Keratinocyte (primary cell): ENCODE data around the gene CAMK2G. TPM values are rescaled to one million over a fixed set of nuclear protein-coding genes. Genes with fewer than 3 reads are reported as not detected.
"Not testable (repeated sequence)": the region's sequence is repeated elsewhere in the genome, so short reads cannot be mapped to it uniquely, and the experiment has no call there.

Experiments
- DNase-seq: peaks from one replicate; pipeline ENCODE4 v3.0.0-alpha.2; 2011; ENCODE audit warnings: low read depth, missing footprints, low spot score
- FAIRE-seq: peaks from 2 replicates; lab custom pipeline; 2011; peaks lifted over from hg19 to GRCh38; lab: Jason Lieb, UNC
- H2AFZ ChIP-seq: 2 replicates; pipeline ENCODE4 v1.6.0; 2012; ENCODE audit warnings: low read length, control low read depth, inconsistent platforms; ENCODE audit not compliant: control insufficient read depth
- H3K27ac ChIP-seq: 2 replicates; pipeline ENCODE4 v1.5.1; 2011; ENCODE audit warnings: low read length; ENCODE audit not compliant: control insufficient read depth, insufficient read depth
- H3K27me3 ChIP-seq: 3 replicates; pipeline ENCODE4 v1.6.0; 2011; ENCODE audit warnings: low read length; ENCODE audit not compliant: control insufficient read depth, insufficient read depth; ENCODE audit errors: extremely low read depth
- H3K36me3 ChIP-seq, 2 experiments: 2 replicates in 1 of 2; 3 replicates in 1 of 2; pipeline ENCODE4 v1.5.1; 2011; ENCODE audit warnings: low read length in 2 of 2, mild to moderate bottlenecking in 1 of 2; ENCODE audit not compliant: control insufficient read depth in 2 of 2, insufficient read depth in 2 of 2; ENCODE audit errors: extremely low read depth in 1 of 2
- H3K4me1 ChIP-seq: 3 replicates; pipeline ENCODE4 v1.5.1; 2011; ENCODE audit warnings: low read length; ENCODE audit not compliant: control insufficient read depth, insufficient read depth; ENCODE audit errors: extremely low read depth
- H3K4me2 ChIP-seq: 3 replicates; pipeline ENCODE4 v1.6.0; 2011; ENCODE audit warnings: low read depth, low read length; ENCODE audit not compliant: control insufficient read depth, insufficient read depth; ENCODE audit errors: extremely low read depth
- H3K4me3 ChIP-seq, 3 experiments: fragments of 200-600 bp in 1 of 3; sonication (generic) in 1 of 3; 2 replicates in 2 of 3; 3 replicates in 1 of 3; pipeline ENCODE4 v1.5.1; 2011 to 2016; ENCODE audit warnings: low read length in 3 of 3, mild to moderate bottlenecking in 3 of 3, control low read depth in 2 of 3, inconsistent platforms in 1 of 3, low read depth in 1 of 3, mixed read lengths in 1 of 3, mixed run types in 1 of 3, moderate library complexity in 1 of 3; ENCODE audit not compliant: control insufficient read depth in 2 of 3, insufficient read depth in 2 of 3; ENCODE audit errors: extremely low read depth in 1 of 3
- H3K79me2 ChIP-seq: 2 replicates; pipeline ENCODE4 v1.6.0; 2012; ENCODE audit warnings: low read length; ENCODE audit not compliant: control insufficient read depth, insufficient read depth
- H3K9ac ChIP-seq: 3 replicates; pipeline ENCODE4 v1.6.0; 2011; ENCODE audit warnings: low read length; ENCODE audit not compliant: control insufficient read depth, insufficient read depth; ENCODE audit errors: extremely low read depth
- H3K9me1 ChIP-seq: 3 replicates; pipeline ENCODE4 v1.6.0; 2011; ENCODE audit warnings: low read length; ENCODE audit not compliant: control insufficient read depth, insufficient read depth; ENCODE audit errors: extremely low read depth
- H3K9me3 ChIP-seq: 2 replicates; pipeline ENCODE4 v1.5.1; 2012; ENCODE audit warnings: low read depth, low read length; ENCODE audit not compliant: control insufficient read depth
- H4K20me1 ChIP-seq: 3 replicates; pipeline ENCODE4 v1.6.0; 2011; ENCODE audit warnings: low read length; ENCODE audit not compliant: control insufficient read depth, insufficient read depth; ENCODE audit errors: extremely low read depth
- CTCF ChIP-seq, 3 experiments: IDR thresholded peaks in 1 of 3; conservative IDR thresholded peaks in 1 of 3; optimal IDR thresholded peaks in 1 of 3; 2 replicates in 2 of 3; 3 replicates in 1 of 3; pipeline versions ENCODE3 to v1.5.1; 2011; ENCODE audit warnings: low read length in 3 of 3, mild to moderate bottlenecking in 3 of 3, moderate library complexity in 2 of 3, control low read depth in 1 of 3, inconsistent platforms in 1 of 3; ENCODE audit not compliant: insufficient read depth in 2 of 3; ENCODE audit errors: extremely low read depth in 1 of 3
- EZH2 ChIP-seq: IDR thresholded peaks from one replicate; pipeline ENCODE4 v1.6.1; 2012; ENCODE audit warnings: inconsistent platforms, mild to moderate bottlenecking, low read length, moderate library complexity
- dilution Hi-C: fragments of 300-500 bp; cut with MboI; formaldehyde crosslinking; loops from one replicate; pipeline ENCODE4 v1.7.0; 2020; ENCODE audit warnings: low sequenced_read_pairs; ENCODE audit not compliant: extremely low pct_ligation_motif_present
- polyA plus RNA-seq, 5 experiments: library from polyadenylated mRNA; depleted of rRNA in 3 of 5; stranded (reverse) in 3 of 5; stranded (forward) in 1 of 5; unstranded in 1 of 5; fragments of >200 nt; gene quantifications; 1 replicate in 1 of 5; 2 replicates in 3 of 5; 3 replicates in 1 of 5; pipeline versions ENCODE4 v1.2.1 to v1.2.3, GENCODE V29; 2011 to 2012; ENCODE audit warnings: missing spikeins in 2 of 5, low read depth in 1 of 5, low replicate concordance in 1 of 5

Gene CAMK2G
- polyA plus RNA-seq, 1 donor (not counting 4 experiments of a cell fraction or from before 2014, with no cell fraction given): 17.6 TPM

GRCh38 chr10:73890261-73890660 lies 15.9 kb upstream of the CAMK2G start:
- H3K4me1 ChIP-seq: peaks cover 75% of the 10 kb centered on the region
- H4K20me1 ChIP-seq: no peaks in the 10 kb centered on the region
- DNase-seq (no peak), FAIRE-seq (no peak)
- no peaks in the 10 kb centered on the region for H3K36me3 ChIP-seq
- no peak overlapping the region for H3K9ac ChIP-seq
- H3K27ac ChIP-seq: peak overlapping the region; percentile 96
- TF ChIP-seq CTCF (optimal IDR thresholded peaks at IDR 0.05 in 1 of 3, IDR thresholded peaks at IDR 0.05 in 1 of 3, conservative IDR thresholded peaks at IDR 0.05 in 1 of 3; ENCODE audit: extremely low read depth in 1 of 3, insufficient read depth in 2 of 3, low read length in 3 of 3) (no peak), EZH2 (no peak)
- no peaks in the 10 kb centered on the region for H3K9me3 ChIP-seq
- no peak overlapping the region for H3K4me2 ChIP-seq
- no peaks in the 10 kb centered on the region for H3K27me3 ChIP-seq
- no peak overlapping the region for H3K4me3 ChIP-seq
- H3K79me2 ChIP-seq: no peaks in the 10 kb centered on the region
- dilution Hi-C loops: no loop called here
- H2AFZ ChIP-seq: no peak overlapping the region
- no peaks in the 10 kb centered on the region for H3K9me1 ChIP-seq

GRCh38 chr10:73889416-73889815 lies 15.1 kb upstream of the CAMK2G start:
- H3K4me1 ChIP-seq: peaks cover 69% of the 10 kb centered on the region
- peak overlapping the region; percentile 96 for H3K27ac ChIP-seq
- H3K27me3 ChIP-seq, H3K9me1 ChIP-seq, H3K36me3 ChIP-seq, H3K4me3 ChIP-seq, H3K4me2 ChIP-seq, H4K20me1 ChIP-seq, dilution Hi-C loops, H3K79me2 ChIP-seq, DNase-seq, FAIRE-seq, H3K9me3 ChIP-seq, H2AFZ ChIP-seq: not testable (repeated sequence)
- TF ChIP-seq CTCF (optimal IDR thresholded peaks at IDR 0.05 in 1 of 3, IDR thresholded peaks at IDR 0.05 in 1 of 3, conservative IDR thresholded peaks at IDR 0.05 in 1 of 3; ENCODE audit: extremely low read depth in 1 of 3, insufficient read depth in 2 of 3, low read length in 3 of 3): peak in 1 of 3 experiments; percentile 8
- H3K9ac ChIP-seq: peak overlapping the region; percentile 49
